ENCODE results near the gene TGFBRAP1.

DNA sequence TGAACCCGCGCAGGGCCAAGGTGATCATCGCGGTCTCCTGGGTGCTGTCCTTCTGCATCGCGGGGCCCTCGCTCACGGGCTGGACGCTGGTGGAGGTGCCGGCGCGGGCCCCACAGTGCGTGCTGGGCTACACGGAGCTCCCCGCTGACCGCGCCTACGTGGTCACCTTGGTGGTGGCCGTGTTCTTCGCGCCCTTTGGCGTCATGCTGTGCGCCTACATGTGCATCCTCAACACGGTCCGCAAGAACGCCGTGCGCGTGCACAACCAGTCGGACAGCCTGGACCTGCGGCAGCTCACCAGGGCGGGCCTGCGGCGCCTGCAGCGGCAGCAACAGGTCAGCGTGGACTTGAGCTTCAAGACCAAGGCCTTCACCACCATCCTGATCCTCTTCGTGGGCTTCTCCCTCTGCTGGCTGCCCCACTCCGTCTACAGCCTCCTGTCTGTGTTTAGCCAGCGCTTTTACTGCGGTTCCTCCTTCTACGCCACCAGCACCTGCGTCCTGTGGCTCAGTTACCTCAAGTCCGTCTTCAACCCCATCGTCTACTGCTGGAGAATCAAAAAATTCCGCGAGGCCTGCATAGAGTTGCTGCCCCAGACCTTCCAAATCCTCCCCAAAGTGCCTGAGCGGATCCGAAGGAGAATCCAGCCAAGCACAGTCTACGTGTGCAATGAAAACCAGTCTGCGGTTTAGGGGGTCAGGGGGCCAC lies 87.1 kb downstream of the TGFBRAP1 start:
- TF ChIP-seq ARNT (IDR thresholded peaks at IDR 0.05), result no peak
- TF ChIP-seq FOXK2 (IDR thresholded peaks at IDR 0.05), result no peak
- no peak for TF ChIP-seq SUZ12 (IDR thresholded peaks at IDR 0.05)
- no peak for TF ChIP-seq HDGF (IDR thresholded peaks at IDR 0.05; ENCODE audit: borderline replicate concordance)
- no peak for TF ChIP-seq FOXA1 (IDR thresholded peaks at IDR 0.05)
- TF ChIP-seq NFRKB (IDR thresholded peaks at IDR 0.05), result no peak
- no peak for TF ChIP-seq CTBP1 (IDR thresholded peaks at IDR 0.05; ENCODE audit: borderline replicate concordance)

Measured in HEK293T (cell line).